A549 (cell line): ENCODE data around the gene NETO2.

ENCODE experiments used
- BHLHE40 ChIP-seq: IDR thresholded peaks from 2 replicates; pipeline ENCODE4 v1.6.1; 2012; ENCODE audit warnings: low read depth, low read length, inconsistent platforms
- TF ChIP-seq, protein P1 (sequence below): fragments of >200 bp; sonication (Bioruptor Twin); formaldehyde crosslinking; IDR thresholded peaks from 3 replicates; pipeline ENCODE4 v1.5.1; 2016

- TF ChIP-seq BHLHE40 = no peak
- TF ChIP-seq, protein P1, sequence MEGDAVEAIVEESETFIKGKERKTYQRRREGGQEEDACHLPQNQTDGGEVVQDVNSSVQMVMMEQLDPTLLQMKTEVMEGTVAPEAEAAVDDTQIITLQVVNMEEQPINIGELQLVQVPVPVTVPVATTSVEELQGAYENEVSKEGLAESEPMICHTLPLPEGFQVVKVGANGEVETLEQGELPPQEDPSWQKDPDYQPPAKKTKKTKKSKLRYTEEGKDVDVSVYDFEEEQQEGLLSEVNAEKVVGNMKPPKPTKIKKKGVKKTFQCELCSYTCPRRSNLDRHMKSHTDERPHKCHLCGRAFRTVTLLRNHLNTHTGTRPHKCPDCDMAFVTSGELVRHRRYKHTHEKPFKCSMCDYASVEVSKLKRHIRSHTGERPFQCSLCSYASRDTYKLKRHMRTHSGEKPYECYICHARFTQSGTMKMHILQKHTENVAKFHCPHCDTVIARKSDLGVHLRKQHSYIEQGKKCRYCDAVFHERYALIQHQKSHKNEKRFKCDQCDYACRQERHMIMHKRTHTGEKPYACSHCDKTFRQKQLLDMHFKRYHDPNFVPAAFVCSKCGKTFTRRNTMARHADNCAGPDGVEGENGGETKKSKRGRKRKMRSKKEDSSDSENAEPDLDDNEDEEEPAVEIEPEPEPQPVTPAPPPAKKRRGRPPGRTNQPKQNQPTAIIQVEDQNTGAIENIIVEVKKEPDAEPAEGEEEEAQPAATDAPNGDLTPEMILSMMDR = no peak
Measured at GRCh38 chr16:47037396-47037745, 106.4 kb downstream of the NETO2 start.
